ENCODE measurements around the gene BTK.

Gene BTK

GRCh38 chrX:101385795-101386541 is at the start of gene BTK:
Gene BTK, minus strand, starts transcription at chrX:101386191. Its CDS starts 10,907 bp downstream, at chrX:101375284.
- no peak for DNase-seq

GRCh38 chrX:101430457-101431078 is 44.6 kb upstream of the BTK start:
- no peak for DNase-seq

- DNase-seq: no peak
Observed at GRCh38 chrX:101429934-101430333, 43.9 kb upstream of the BTK start.

- DNase-seq: no peak
Observed at GRCh38 chrX:101427954-101428353, 42.0 kb upstream of the BTK start.

GRCh38 chrX:101419489-101419888 is 33.5 kb upstream of the BTK start:
- DNase-seq: no peak

- peak; percentile 59 for DNase-seq
Observed at GRCh38 chrX:101417981-101418841, 32.2 kb upstream of the BTK start.

- DNase-seq: no peak
Observed at GRCh38 chrX:101417190-101417589, 31.2 kb upstream of the BTK start.

- DNase-seq: no peak
Observed at GRCh38 chrX:101416691-101417090, 30.7 kb upstream of the BTK start.

- peak; percentile 50 for DNase-seq
Observed at GRCh38 chrX:101415180-101416145, 29.5 kb upstream of the BTK start.

GRCh38 chrX:101411984-101412383 is 26.0 kb upstream of the BTK start:
- DNase-seq: no peak

- no peak for DNase-seq
Observed at GRCh38 chrX:101410461-101410860, 24.5 kb upstream of the BTK start.

GRCh38 chrX:101409043-101409442 is 23.1 kb upstream of the BTK start:
- DNase-seq: no peak

- no peak for DNase-seq
Observed at GRCh38 chrX:101408532-101408841, 22.5 kb upstream of the BTK start.

GRCh38 chrX:101407748-101408531 is 21.9 kb upstream of the BTK start, which contains the start of the genes GLA and HNRNPH2:
Gene GLA, minus strand, starts transcription at chrX:101407925. Its CDS starts 22 bp downstream, at chrX:101407903.
Gene HNRNPH2, plus strand, starts transcription at chrX:101408222. Its CDS starts 3,767 bp downstream, at chrX:101411989.
- peak; percentile 98 for DNase-seq

- no peak for DNase-seq
Observed at GRCh38 chrX:101407167-101407747, 21.3 kb upstream of the BTK start.

GRCh38 chrX:101399825-101400224 is 13.8 kb upstream of the BTK start:
- DNase-seq: no peak

- DNase-seq: no peak
Observed at GRCh38 chrX:101398694-101399093, 12.7 kb upstream of the BTK start.

- no peak for DNase-seq
Observed at GRCh38 chrX:101397779-101398178, 11.8 kb upstream of the BTK start.

- DNase-seq: no peak
Observed at GRCh38 chrX:101395789-101396188, 9.8 kb upstream of the BTK start.

GRCh38 chrX:101394372-101394771 is 8.4 kb upstream of the BTK start:
- no peak for DNase-seq

Measured in NCI-H345 (cell line).